Measurements from ENCODE around the gene CDC42BPB. TPM values are rescaled to one million over a fixed set of nuclear protein-coding genes. Genes with fewer than 3 reads are reported as not detected.

CDC42BPB gene
- total and polyA plus RNA-seq, 5 donors from 2014 or later, result 0.08 to 19.2 (median 0.41) TPM

- no peaks in the 10 kb centered on the region for H3K36me3 ChIP-seq (ENCODE audit: control insufficient read depth, insufficient read depth, low read length)
- no peak overlapping the region for H3K4me3 Mint-ChIP-seq
- no peak for DNase-seq
- no peak overlapping the region for H3K27ac ChIP-seq (ENCODE audit: insufficient read depth, low read length, poor library complexity, severe bottlenecking)
- no peak overlapping the region for H3K4me3 ChIP-seq (ENCODE audit: low read depth, low read length)
- ATAC-seq (ENCODE audit: low read depth in 2 of 2), result no peak
- peaks cover 0 to 17% (median 5%) of the 10 kb centered on the region in 4 donors for H3K4me1 Mint-ChIP-seq
- H3K27ac Mint-ChIP-seq, result no peak overlapping the region
- peaks cover 0 to 3% (median 0%) of the 10 kb centered on the region in 7 donors for H3K9me3 Mint-ChIP-seq
- H3K9me3 ChIP-seq (ENCODE audit: control insufficient read depth in 2 of 2, low read length in 2 of 2), result no peaks in the 10 kb centered on the region
- peaks cover 2% of the 10 kb centered on the region for H3K27me3 ChIP-seq (ENCODE audit: control insufficient read depth, insufficient read depth, low read length)
- peaks cover 27% of the 10 kb centered on the region for H3K27me3 Mint-ChIP-seq
- H3K36me3 Mint-ChIP-seq, result no peaks in the 10 kb centered on the region
- peaks cover 6% of the 10 kb centered on the region for H3K4me1 ChIP-seq (ENCODE audit: control insufficient read depth, insufficient read depth, low read length, poor library complexity, severe bottlenecking)
Observed at GRCh38 chr14:103102689-103103260, 45.4 kb upstream of the CDC42BPB start.

GRCh38 chr14:103101963-103102688, 44.8 kb upstream of the CDC42BPB start:
- Histone ChIP-seq H3K4me1 (ENCODE audit: control insufficient read depth, insufficient read depth, low read length, poor library complexity, severe bottlenecking) (peaks cover 6% of the 10 kb centered on the region), H3K4me3 (ENCODE audit: low read depth, low read length) (no peak overlapping the region), H3K27ac (ENCODE audit: insufficient read depth, low read length, poor library complexity, severe bottlenecking) (no peak overlapping the region), H3K27me3 (ENCODE audit: control insufficient read depth, insufficient read depth, low read length) (peaks cover 2% of the 10 kb centered on the region), H3K36me3 (ENCODE audit: control insufficient read depth, insufficient read depth, low read length) (no peaks in the 10 kb centered on the region), H3K9me3 (ENCODE audit: control insufficient read depth in 2 of 2, low read length in 2 of 2) (no peaks in the 10 kb centered on the region)
- no peak for DNase-seq
- Mint-ChIP-seq H3K9me3 (peaks cover 0 to 3% (median 0%) of the 10 kb centered on the region in 7 donors), H3K36me3 (no peaks in the 10 kb centered on the region), H3K4me3 (no peak overlapping the region), H3K4me1 (peaks cover 0 to 17% (median 5%) of the 10 kb centered on the region in 4 donors), H3K27me3 (peaks cover 27% of the 10 kb centered on the region), H3K27ac (no peak overlapping the region)
- ATAC-seq (ENCODE audit: low read depth in 2 of 2), result no peak

GRCh38 chr14:103101257-103101962, 44.1 kb upstream of the CDC42BPB start:
- H3K27ac Mint-ChIP-seq, result no peak overlapping the region
- H3K4me1 ChIP-seq (ENCODE audit: control insufficient read depth, insufficient read depth, low read length, poor library complexity, severe bottlenecking), result peaks cover 6% of the 10 kb centered on the region
- no peak overlapping the region for H3K4me3 ChIP-seq (ENCODE audit: low read depth, low read length)

GRCh38 chr14:103100281-103101121, 43.2 kb upstream of the CDC42BPB start:
- H3K27ac ChIP-seq (ENCODE audit: insufficient read depth, low read length, poor library complexity, severe bottlenecking), result no peak overlapping the region
- no peaks in the 10 kb centered on the region for H3K36me3 ChIP-seq (ENCODE audit: control insufficient read depth, insufficient read depth, low read length)
- Mint-ChIP-seq H3K9me3 (peaks cover 0 to 3% (median 0%) of the 10 kb centered on the region in 7 donors), H3K27me3 (peaks cover 22% of the 10 kb centered on the region), H3K4me3 (no peak overlapping the region), H3K36me3 (no peaks in the 10 kb centered on the region), H3K4me1 (peaks cover 0 to 14% (median 5%) of the 10 kb centered on the region in 4 donors), H3K27ac (no peak overlapping the region)
- H3K4me3 ChIP-seq (ENCODE audit: low read depth, low read length), result no peak overlapping the region
- no peak for ATAC-seq (ENCODE audit: low read depth in 2 of 2)
- peaks cover 2% of the 10 kb centered on the region for H3K27me3 ChIP-seq (ENCODE audit: control insufficient read depth, insufficient read depth, low read length)
- H3K9me3 ChIP-seq (ENCODE audit: control insufficient read depth in 2 of 2, low read length in 2 of 2), result no peaks in the 10 kb centered on the region
- peaks cover 6% of the 10 kb centered on the region for H3K4me1 ChIP-seq (ENCODE audit: control insufficient read depth, insufficient read depth, low read length, poor library complexity, severe bottlenecking)
- DNase-seq, result no peak

More at GRCh38 chr14:103101257-103101962, 44.1 kb upstream of the CDC42BPB start:
- Histone ChIP-seq H3K27ac (ENCODE audit: insufficient read depth, low read length, poor library complexity, severe bottlenecking) (no peak overlapping the region), H3K27me3 (ENCODE audit: control insufficient read depth, insufficient read depth, low read length) (peaks cover 2% of the 10 kb centered on the region), H3K9me3 (ENCODE audit: control insufficient read depth in 2 of 2, low read length in 2 of 2) (no peaks in the 10 kb centered on the region), H3K36me3 (ENCODE audit: control insufficient read depth, insufficient read depth, low read length) (no peaks in the 10 kb centered on the region)
- H3K27me3 Mint-ChIP-seq, result peaks cover 31% of the 10 kb centered on the region
- no peak overlapping the region for H3K4me3 Mint-ChIP-seq
- DNase-seq, result no peak
- H3K36me3 Mint-ChIP-seq, result no peaks in the 10 kb centered on the region
- no peak for ATAC-seq (ENCODE audit: low read depth in 2 of 2)
- H3K4me1 Mint-ChIP-seq, result peaks cover 0 to 17% (median 5%) of the 10 kb centered on the region in 4 donors
- peaks cover 0 to 3% (median 0%) of the 10 kb centered on the region in 7 donors for H3K9me3 Mint-ChIP-seq

- ATAC-seq (ENCODE audit: low read depth in 2 of 2), result no peak
Observed at GRCh38 chr14:103099733-103100280, 42.5 kb upstream of the CDC42BPB start.

GRCh38 chr14:103099081-103099732, 41.9 kb upstream of the CDC42BPB start:
- Mint-ChIP-seq H3K27me3 (peaks cover 14% of the 10 kb centered on the region), H3K4me3 (no peak overlapping the region), H3K27ac (no peak overlapping the region), H3K4me1 (peaks cover 0 to 7% (median 0%) of the 10 kb centered on the region in 4 donors), H3K9me3 (peaks cover 0 to 3% (median 0%) of the 10 kb centered on the region in 7 donors), H3K36me3 (no peaks in the 10 kb centered on the region)
- ATAC-seq (ENCODE audit: low read depth in 2 of 2) (no peak), DNase-seq (no peak)
- Histone ChIP-seq H3K27ac (ENCODE audit: insufficient read depth, low read length, poor library complexity, severe bottlenecking) (no peak overlapping the region), H3K27me3 (ENCODE audit: control insufficient read depth, insufficient read depth, low read length) (no peaks in the 10 kb centered on the region), H3K4me1 (ENCODE audit: control insufficient read depth, insufficient read depth, low read length, poor library complexity, severe bottlenecking) (no peaks in the 10 kb centered on the region), H3K36me3 (ENCODE audit: control insufficient read depth, insufficient read depth, low read length) (no peaks in the 10 kb centered on the region), H3K4me3 (ENCODE audit: low read depth, low read length) (no peak overlapping the region), H3K9me3 (ENCODE audit: control insufficient read depth in 2 of 2, low read length in 2 of 2) (no peaks in the 10 kb centered on the region)

More at GRCh38 chr14:103099733-103100280, 42.5 kb upstream of the CDC42BPB start:
- Histone ChIP-seq H3K27ac (ENCODE audit: insufficient read depth, low read length, poor library complexity, severe bottlenecking) (no peak overlapping the region), H3K36me3 (ENCODE audit: control insufficient read depth, insufficient read depth, low read length) (no peaks in the 10 kb centered on the region), H3K4me3 (ENCODE audit: low read depth, low read length) (no peak overlapping the region), H3K9me3 (ENCODE audit: control insufficient read depth in 2 of 2, low read length in 2 of 2) (no peaks in the 10 kb centered on the region), H3K4me1 (ENCODE audit: control insufficient read depth, insufficient read depth, low read length, poor library complexity, severe bottlenecking) (peaks cover 4% of the 10 kb centered on the region), H3K27me3 (ENCODE audit: control insufficient read depth, insufficient read depth, low read length) (no peaks in the 10 kb centered on the region)
- H3K36me3 Mint-ChIP-seq, result no peaks in the 10 kb centered on the region
- H3K27ac Mint-ChIP-seq, result no peak overlapping the region
- no peak for DNase-seq
- peaks cover 0 to 3% (median 0%) of the 10 kb centered on the region in 7 donors for H3K9me3 Mint-ChIP-seq
- peaks cover 17% of the 10 kb centered on the region for H3K27me3 Mint-ChIP-seq
- H3K4me3 Mint-ChIP-seq, result no peak overlapping the region
- H3K4me1 Mint-ChIP-seq, result peaks cover 0 to 9% (median under 1%) of the 10 kb centered on the region in 4 donors

Measured in CD4-positive, CD25-positive, alpha-beta regulatory T cell (primary cell).